Naive B cell (primary cell): ENCODE measurements around the gene TMEM191B. TPM values are rescaled to one million over a fixed set of nuclear protein-coding genes. Genes with fewer than 3 reads are reported as not detected.
"Not testable (repeated sequence)": the region's sequence is repeated elsewhere in the genome, so short reads cannot be mapped to it uniquely, and the experiment has no call there.

Experiments
- ATAC-seq, 2 donors: fragments of 150-1000 bp; cut with Tn5 transposase; 2 replicates each; pipeline ENCODE4 v1.10.0; 2021; ENCODE audit warnings: low read depth in 2 of 2, mild to moderate bottlenecking in 2 of 2, moderate library complexity in 2 of 2
- DNase-seq: peaks from one replicate; pipeline ENCODE4 v3.0.0; 2022
- H3K27ac Mint-ChIP-seq, 6 donors: one replicate each; pipeline ENCODE4 v1.8.0; 2020 to 2022; ENCODE audit warnings: mild to moderate bottlenecking in 6 of 6, mixed read lengths in 6 of 6, moderate library complexity in 5 of 6, inconsistent platforms in 2 of 6
- H3K27me3 Mint-ChIP-seq, 3 donors: one replicate each; pipeline ENCODE4 v1.8.0; 2021 to 2022; ENCODE audit warnings: mixed read lengths in 3 of 3, mild to moderate bottlenecking in 1 of 3
- H3K36me3 Mint-ChIP-seq, 2 donors: one replicate each; pipeline ENCODE4 v1.8.0; 2020 to 2022; ENCODE audit warnings: mixed read lengths in 2 of 2, inconsistent platforms in 1 of 2, mild to moderate bottlenecking in 1 of 2
- H3K4me1 Mint-ChIP-seq, 3 donors: one replicate each; pipeline ENCODE4 v1.8.0; 2020 to 2022; ENCODE audit warnings: mixed read lengths in 3 of 3, inconsistent platforms in 1 of 3, mild to moderate bottlenecking in 1 of 3, moderate library complexity in 1 of 3
- H3K4me3 Mint-ChIP-seq, 8 donors: one replicate each; pipeline ENCODE4 v1.8.0; 2020 to 2022; ENCODE audit warnings: mild to moderate bottlenecking in 8 of 8, mixed read lengths in 8 of 8, moderate library complexity in 8 of 8, inconsistent platforms in 2 of 8
- H3K9me3 Mint-ChIP-seq, 7 donors: one replicate each; pipeline ENCODE4 v1.8.0; 2020 to 2022; ENCODE audit warnings: mixed read lengths in 7 of 7, mild to moderate bottlenecking in 5 of 7, inconsistent platforms in 2 of 7, moderate library complexity in 1 of 7
- polyA plus RNA-seq, 6 donors: library from polyadenylated mRNA; unstranded; fragments of 300-500 nt; fragmentation: Illumina TruSeq; gene quantifications; one replicate each; pipeline ENCODE4 v1.2.3, GENCODE V29; 2021; ENCODE audit warnings: low read depth in 6 of 6

Gene TMEM191B
- polyA plus RNA-seq, 6 donors from 2014 or later: 0.67 to 3.5 (median 1.3) TPM; not detected in 3

GRCh38 chr22:18543400-18543799, 15.8 kb downstream of the TMEM191B start:
- not testable (repeated sequence) for DNase-seq, H3K4me3 Mint-ChIP-seq, H3K4me1 Mint-ChIP-seq, H3K27ac Mint-ChIP-seq, H3K27me3 Mint-ChIP-seq, H3K9me3 Mint-ChIP-seq, H3K36me3 Mint-ChIP-seq
- peak in 1 of 2 donors; percentile 55 for ATAC-seq

- not testable (repeated sequence) for H3K9me3 Mint-ChIP-seq, ATAC-seq, H3K27me3 Mint-ChIP-seq, DNase-seq, H3K4me3 Mint-ChIP-seq, H3K36me3 Mint-ChIP-seq, H3K4me1 Mint-ChIP-seq, H3K27ac Mint-ChIP-seq
Measured at GRCh38 chr22:18544615-18545014, 17.0 kb downstream of the TMEM191B start.

DNA sequence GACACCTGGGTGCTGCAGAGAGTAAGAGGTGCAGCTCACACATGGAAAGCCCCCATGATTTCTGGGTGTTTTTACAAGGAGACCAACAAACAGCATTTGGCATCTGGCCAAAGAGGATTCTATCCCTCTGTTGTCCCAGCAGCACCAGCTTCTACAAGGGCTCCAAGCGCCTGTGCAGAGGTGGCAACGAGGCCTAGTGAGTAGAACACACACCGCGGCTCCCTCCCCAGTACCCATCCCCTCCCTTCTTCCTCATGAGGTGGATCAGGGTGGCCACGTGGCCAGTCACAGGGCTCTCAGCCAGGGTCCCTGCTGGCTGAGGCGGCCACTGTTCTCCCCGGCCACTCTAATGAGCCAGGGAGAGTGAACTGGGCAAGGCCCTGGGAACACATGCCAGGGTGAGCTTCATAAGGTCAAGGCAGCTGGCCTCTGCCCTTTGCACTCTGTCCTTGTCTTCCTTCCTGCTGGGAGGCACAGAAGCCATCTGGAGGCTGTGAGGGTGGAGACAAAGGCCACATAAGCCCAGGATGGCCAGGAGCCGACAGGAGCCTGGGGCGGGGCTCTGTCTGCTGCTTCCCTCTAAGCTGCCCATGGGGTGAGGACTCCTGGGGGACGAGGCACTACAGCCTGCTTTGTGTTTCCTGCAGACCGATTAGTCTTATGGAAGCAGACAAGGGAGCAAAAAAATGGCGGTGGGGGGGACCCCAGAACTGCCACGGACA, 22.0 kb downstream of the TMEM191B start:
- H3K9me3 Mint-ChIP-seq, H3K4me1 Mint-ChIP-seq, H3K27me3 Mint-ChIP-seq, ATAC-seq, H3K4me3 Mint-ChIP-seq, DNase-seq, H3K27ac Mint-ChIP-seq, H3K36me3 Mint-ChIP-seq: not testable (repeated sequence)

DNA sequence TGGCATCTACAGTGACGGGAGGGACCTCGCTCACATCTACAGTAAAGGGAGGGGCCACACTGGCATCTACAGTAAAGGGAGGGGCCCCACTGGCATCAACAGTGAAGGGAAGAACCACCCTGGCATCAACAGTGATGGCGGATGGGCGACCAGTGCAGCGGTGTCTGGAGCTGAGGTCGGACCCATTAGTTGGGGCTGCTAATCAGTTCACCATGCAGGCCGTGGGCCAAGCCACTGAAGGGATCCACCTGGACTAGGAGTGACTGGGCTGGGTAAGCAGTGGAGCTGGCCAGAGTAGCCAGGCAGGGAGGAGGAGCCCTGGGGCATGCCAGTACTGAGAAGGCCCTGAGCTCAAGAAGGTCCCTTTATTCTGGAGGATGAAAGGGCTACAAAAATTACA, 23.4 kb downstream of the TMEM191B start:
- not testable (repeated sequence) for H3K9me3 Mint-ChIP-seq, H3K4me3 Mint-ChIP-seq, H3K36me3 Mint-ChIP-seq, DNase-seq, H3K4me1 Mint-ChIP-seq, ATAC-seq, H3K27me3 Mint-ChIP-seq, H3K27ac Mint-ChIP-seq

GRCh38 chr22:18552839-18553597, 25.4 kb downstream of the TMEM191B start:
- H3K4me1 Mint-ChIP-seq, H3K4me3 Mint-ChIP-seq, H3K9me3 Mint-ChIP-seq, H3K27ac Mint-ChIP-seq, H3K36me3 Mint-ChIP-seq, DNase-seq, H3K27me3 Mint-ChIP-seq, ATAC-seq: not testable (repeated sequence)

DNA sequence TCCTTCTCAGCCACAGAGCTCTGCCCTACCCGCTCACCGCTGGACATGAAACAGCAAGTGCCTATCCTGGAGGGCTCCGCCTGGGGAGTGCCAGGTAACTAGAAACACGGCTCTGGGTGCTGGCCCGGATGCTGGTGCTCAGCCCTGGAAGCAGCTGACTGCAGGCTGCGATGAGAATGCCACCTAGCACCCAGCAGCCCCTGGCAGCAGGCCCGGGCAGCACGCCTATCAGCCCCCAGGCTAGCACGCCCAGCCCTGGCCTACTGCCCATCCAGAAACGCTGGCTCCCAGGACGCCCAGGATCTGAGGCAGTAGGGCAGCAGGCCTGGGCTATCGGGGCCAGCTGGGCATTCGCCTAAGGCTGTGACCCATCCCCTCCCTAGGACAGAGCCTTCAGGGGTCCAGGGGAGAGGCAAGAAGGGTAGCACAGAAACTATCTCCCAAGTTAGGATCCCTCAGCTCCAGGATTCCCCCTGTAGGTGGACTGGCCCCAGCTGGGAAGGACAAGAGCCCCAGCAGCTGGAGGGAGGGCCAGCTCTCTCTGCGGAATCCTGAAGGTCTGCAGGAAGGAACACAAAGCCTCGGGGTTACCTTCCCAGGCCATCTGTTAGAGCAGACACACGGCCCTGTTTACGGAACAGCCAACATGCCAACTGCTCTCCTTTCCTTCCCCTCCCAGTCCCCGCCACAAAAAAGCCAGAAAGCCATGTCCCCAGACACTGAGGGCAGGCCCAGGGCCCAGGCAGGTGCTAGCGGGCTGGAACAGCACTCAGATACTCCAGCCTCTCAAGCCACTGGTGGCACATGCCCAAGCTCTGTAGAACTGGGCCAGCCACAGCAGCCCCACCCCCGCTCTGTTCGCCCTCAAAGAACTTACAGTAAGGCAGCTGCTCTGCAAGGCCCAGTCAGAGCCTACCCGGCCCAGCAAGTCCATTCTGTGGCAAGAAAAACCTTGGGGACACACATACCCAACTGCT, 27.0 kb downstream of the TMEM191B start:
- H3K4me3 Mint-ChIP-seq, H3K27me3 Mint-ChIP-seq, H3K9me3 Mint-ChIP-seq, H3K27ac Mint-ChIP-seq, DNase-seq, H3K36me3 Mint-ChIP-seq, H3K4me1 Mint-ChIP-seq, ATAC-seq: not testable (repeated sequence)

DNA sequence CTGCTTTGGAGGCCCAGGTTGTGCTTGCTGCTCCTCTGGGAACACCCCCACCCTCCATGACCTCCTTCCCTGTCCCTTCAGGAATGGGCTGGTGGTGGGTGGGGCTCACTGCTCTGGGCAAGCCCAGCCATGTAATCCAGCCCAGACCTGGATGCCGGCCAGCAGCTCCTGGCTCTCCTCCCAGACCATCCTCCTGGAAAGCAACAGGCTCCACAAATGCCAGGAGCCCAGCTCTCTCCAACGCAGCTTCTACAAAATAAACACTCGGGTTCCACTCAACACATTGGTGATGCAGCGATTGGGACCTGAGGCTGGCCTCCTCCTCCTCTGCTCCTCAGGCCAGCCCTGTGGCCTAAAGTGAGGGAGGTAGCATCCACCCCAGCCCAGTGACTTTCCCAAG, 30.9 kb downstream of the TMEM191B start:
- H3K27ac Mint-ChIP-seq, H3K4me1 Mint-ChIP-seq, H3K4me3 Mint-ChIP-seq, H3K36me3 Mint-ChIP-seq, H3K27me3 Mint-ChIP-seq, DNase-seq, H3K9me3 Mint-ChIP-seq, ATAC-seq: not testable (repeated sequence)

- not testable (repeated sequence) for H3K4me1 Mint-ChIP-seq, H3K27ac Mint-ChIP-seq, H3K9me3 Mint-ChIP-seq, DNase-seq, ATAC-seq, H3K4me3 Mint-ChIP-seq, H3K36me3 Mint-ChIP-seq, H3K27me3 Mint-ChIP-seq
Measured at GRCh38 chr22:18558939-18559338, 31.3 kb downstream of the TMEM191B start.

DNA sequence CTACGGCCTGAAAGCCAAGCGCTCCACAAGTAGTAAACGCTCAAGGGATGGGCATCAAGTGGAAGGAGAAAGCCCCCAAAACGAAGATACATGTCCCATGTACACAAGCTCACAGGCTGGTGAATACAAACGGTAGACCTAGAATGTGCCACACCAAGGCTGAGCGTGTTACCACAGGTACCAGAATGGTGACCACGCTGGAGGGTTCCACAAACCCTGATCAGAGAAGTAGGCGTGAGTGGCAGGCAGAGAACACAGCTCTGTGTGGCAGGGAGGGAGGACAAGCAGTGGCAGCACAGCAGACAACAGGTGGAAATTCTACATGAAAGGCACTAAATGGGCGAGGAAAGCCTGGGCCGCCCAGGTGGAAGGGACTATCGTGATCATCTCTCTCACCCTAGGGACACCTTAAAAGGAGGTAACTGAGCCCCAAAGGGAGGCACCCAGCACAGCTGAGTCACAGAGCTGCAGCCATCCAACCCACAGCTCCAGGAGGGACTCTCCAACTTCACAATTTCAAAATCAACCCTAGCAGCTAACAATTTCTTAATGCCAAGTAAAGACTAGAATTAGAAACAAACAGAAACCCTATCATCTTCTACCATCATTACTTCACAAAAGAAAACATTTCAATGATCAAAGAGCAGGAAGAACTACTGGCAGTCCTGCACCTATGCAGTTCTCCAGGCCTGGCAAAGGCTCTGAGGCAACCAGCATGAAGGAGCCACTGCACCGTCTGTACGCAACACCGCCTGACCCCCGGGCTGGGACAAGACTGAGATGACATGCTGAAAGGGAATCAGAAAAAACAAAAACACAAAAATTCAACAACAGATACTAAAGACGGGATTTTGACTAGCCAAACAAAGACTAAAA, 32.7 kb downstream of the TMEM191B start:
- ATAC-seq: not testable (repeated sequence)

GRCh38 chr22:18570509-18571246, 43.1 kb downstream of the TMEM191B start:
- H3K4me1 Mint-ChIP-seq, ATAC-seq, H3K4me3 Mint-ChIP-seq, H3K36me3 Mint-ChIP-seq, H3K27me3 Mint-ChIP-seq, DNase-seq, H3K9me3 Mint-ChIP-seq, H3K27ac Mint-ChIP-seq: not testable (repeated sequence)

More for the DNA sequence above, 32.7 kb downstream of the TMEM191B start:
- not testable (repeated sequence) for H3K27me3 Mint-ChIP-seq, H3K4me1 Mint-ChIP-seq, H3K27ac Mint-ChIP-seq, H3K36me3 Mint-ChIP-seq, H3K9me3 Mint-ChIP-seq, DNase-seq, H3K4me3 Mint-ChIP-seq

DNA sequence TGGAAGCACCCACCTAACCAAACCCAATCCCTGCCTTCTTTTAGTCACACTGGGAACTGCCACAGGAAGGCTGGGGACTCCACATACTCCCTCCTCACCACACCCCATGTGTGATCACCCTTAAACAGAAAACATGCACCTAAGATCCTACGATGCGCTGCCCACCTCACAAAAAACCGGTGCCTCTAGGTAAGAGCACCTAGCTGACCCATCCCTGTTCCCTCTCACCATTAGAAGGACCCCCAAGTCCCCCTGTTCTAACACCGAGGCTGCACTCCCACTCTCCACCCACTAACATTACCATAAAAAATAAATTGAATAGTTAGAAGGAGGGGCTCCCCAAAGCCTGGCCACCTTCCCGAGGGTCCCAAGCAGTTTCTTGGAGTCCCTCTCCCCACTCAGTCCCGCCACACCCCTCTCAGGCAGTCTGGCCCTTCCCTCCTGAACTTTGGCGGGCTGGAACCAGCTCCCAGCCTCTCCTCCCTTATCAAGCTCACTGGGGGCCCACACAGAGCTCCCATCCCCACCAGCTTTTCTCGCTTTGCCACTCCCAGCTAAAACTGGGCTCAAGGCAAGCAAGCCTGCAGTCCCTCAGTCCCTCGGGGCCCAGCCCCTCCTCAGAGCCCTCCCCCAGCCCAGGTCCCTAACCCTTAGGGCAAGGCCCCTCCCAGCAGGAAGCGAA, 46.0 kb downstream of the TMEM191B start:
- not testable (repeated sequence) for H3K27me3 Mint-ChIP-seq, H3K4me3 Mint-ChIP-seq, H3K36me3 Mint-ChIP-seq, ATAC-seq, H3K27ac Mint-ChIP-seq, DNase-seq, H3K9me3 Mint-ChIP-seq, H3K4me1 Mint-ChIP-seq

GRCh38 chr22:18574555-18574954, 47.0 kb downstream of the TMEM191B start:
- peak; percentile 80 to 83 for ATAC-seq
- not testable (repeated sequence) for H3K4me1 Mint-ChIP-seq, H3K36me3 Mint-ChIP-seq, H3K9me3 Mint-ChIP-seq, H3K27me3 Mint-ChIP-seq, DNase-seq, H3K4me3 Mint-ChIP-seq, H3K27ac Mint-ChIP-seq
